Hepatic stellate cell (primary cell): ENCODE data around the gene SPSB1.
A peak's percentile ranks its signal among the peaks of the same experiment; 100 is the strongest.

Source experiments
- DNase-seq: peaks from one replicate; pipeline ENCODE4 v3.0.0; 2011; ENCODE audit warnings: low spot score

Gene SPSB1

GRCh38 chr1:9319789-9320519, 27.3 kb downstream of the SPSB1 start:
- DNase-seq, result no peak

GRCh38 chr1:9320520-9321479, 28.1 kb downstream of the SPSB1 start:
- no peak for DNase-seq

GRCh38 chr1:9321480-9321849, 28.8 kb downstream of the SPSB1 start:
- no peak for DNase-seq

- DNase-seq, result no peak
Measured at GRCh38 chr1:9321986-9322660, 29.4 kb downstream of the SPSB1 start.

GRCh38 chr1:9322661-9323244, 30.1 kb downstream of the SPSB1 start:
- no peak for DNase-seq

GRCh38 chr1:9324246-9325096, 31.8 kb downstream of the SPSB1 start:
- no peak for DNase-seq

GRCh38 chr1:9326596-9326995, 33.9 kb downstream of the SPSB1 start:
- DNase-seq, result peak; percentile 34

- no peak for DNase-seq
Measured at GRCh38 chr1:9328201-9328600, 35.5 kb downstream of the SPSB1 start.

- DNase-seq, result no peak
Measured at GRCh38 chr1:9328715-9329114, 36.0 kb downstream of the SPSB1 start.

- DNase-seq, result no peak
Measured at GRCh38 chr1:9331016-9331415, 38.3 kb downstream of the SPSB1 start.

- DNase-seq, result no peak
Measured at GRCh38 chr1:9331558-9332346, 39.1 kb downstream of the SPSB1 start.

- no peak for DNase-seq
Measured at GRCh38 chr1:9332513-9333143, 39.9 kb downstream of the SPSB1 start.

- DNase-seq, result no peak
Measured at GRCh38 chr1:9338397-9339246, 45.9 kb downstream of the SPSB1 start.

GRCh38 chr1:9340172-9340854, 47.6 kb downstream of the SPSB1 start:
- DNase-seq, result no peak

GRCh38 chr1:9340864-9341263, 48.2 kb downstream of the SPSB1 start:
- no peak for DNase-seq

- no peak for DNase-seq
Measured at GRCh38 chr1:9341301-9341845, 48.7 kb downstream of the SPSB1 start.

GRCh38 chr1:9343269-9343668, 50.6 kb downstream of the SPSB1 start:
- DNase-seq, result no peak
